A549 (cell line): Measurements from ENCODE around the gene CEP250.
"Not testable (repeated sequence)": the region's sequence is repeated elsewhere in the genome, so short reads cannot be mapped to it uniquely, and the experiment has no call there.

Source experiments
- CTCF ChIP-seq: fragments of >200 bp; sonication (Bioruptor Twin); formaldehyde crosslinking; IDR thresholded peaks from 3 replicates; pipeline ENCODE4 v1.5.1; 2016
- EP300 ChIP-seq, 2 experiments: fragments of >200 bp; sonication (Bioruptor Twin); formaldehyde crosslinking; IDR thresholded peaks; 2 replicates in 1 of 2; 3 replicates in 1 of 2; pipeline ENCODE4 v1.6.1; 2016 to 2017
- HMGXB4 ChIP-seq: fragments of 250-450 bp; sonication (Bioruptor Pico); IDR thresholded peaks from 2 replicates; pipeline ENCODE4 v1.5.0; 2021; ENCODE audit warnings: mild to moderate bottlenecking, moderate library complexity, borderline replicate concordance
- MAX ChIP-seq: IDR thresholded peaks from 2 replicates; pipeline ENCODE4 v1.6.1; 2012
- MAZ ChIP-seq: fragments of 150-350 bp; IDR thresholded peaks from 2 replicates; pipeline ENCODE4 v1.6.1; 2014; ENCODE audit warnings: antibody characterized with exemption, low read depth, low read length, borderline replicate concordance
- PHF8 ChIP-seq: fragments of 200-600 bp; sonication (generic); IDR thresholded peaks from 2 replicates; pipeline ENCODE4 v1.6.1; 2016; ENCODE audit warnings: low read depth, mild to moderate bottlenecking, antibody characterized with exemption, moderate library complexity, borderline replicate concordance
- POLR2A ChIP-seq: IDR thresholded peaks from 2 replicates; pipeline ENCODE4 v1.6.1; 2012; ENCODE audit warnings: mild to moderate bottlenecking, low read length
- RCOR1 ChIP-seq: fragments of 150-350 bp; IDR thresholded peaks from 2 replicates; pipeline ENCODE4 v1.6.1; 2014; ENCODE audit warnings: antibody characterized with exemption, low read length, low read depth

GRCh38 chr20:35456700-35457099 lies 1.3 kb downstream of the CEP250 start:
- not testable (repeated sequence) for TF ChIP-seq CTCF; MAZ; HMGXB4 (CRISPR knock-in tag); RCOR1; POLR2A; EP300 (IDR thresholded peaks at IDR 0.05); MAX; PHF8
